ENCODE data around the gene PRRT4. TPM values are rescaled to one million over a fixed set of nuclear protein-coding genes. Genes with fewer than 3 reads are reported as not detected.
A peak's percentile ranks its signal among the peaks of the same experiment; 100 is the strongest.

Gene PRRT4
- total RNA-seq, 4 donors from 2014 or later, result 0.42 to 1.8 (median 0.78) TPM; not detected in 1

GRCh38 chr7:128407751-128408708 is 46.5 kb upstream of the PRRT4 start:
- Histone ChIP-seq H3K4me3 (peak overlapping the region; percentile 63 to 91 (median 71)), H3K9me3 (no peaks in the 10 kb centered on the region), H3K27me3 (no peaks in the 10 kb centered on the region), H3K27ac (replicated peaks in 1 of 4) (peak overlapping the region; percentile 89 to 97 (median 92)), H3K36me3 (peaks cover 0 to 8% (median 4%) of the 10 kb centered on the region in 4 donors), H3K4me1 (peaks cover 52 to 68% (median 62%) of the 10 kb centered on the region in 4 donors)
- TF ChIP-seq POLR2AphosphoS5 (IDR thresholded peaks at IDR 0.05) (peak in 1 of 2 donors; percentile 8), POLR2A (IDR thresholded peaks at IDR 0.05; ENCODE audit: low read depth) (no peak), EP300 (IDR thresholded peaks at IDR 0.05) (no peak), CTCF (IDR thresholded peaks at IDR 0.05) (no peak)
- DNase-seq (ENCODE audit: extremely low spot score), result no peak
- intact Hi-C loops (cut with DNase I), result loop anchor here (10.0 kb wide), 1 partner anchor 47 kb away; the partner anchor contains the start of gene HILPDA
- WGBS, result 58% methylated on average over 11 of the region's 11 CpGs

GRCh38 chr7:128407233-128407589 is 45.7 kb upstream of the PRRT4 start:
- peak overlapping the region; percentile 89 to 97 (median 92) for H3K27ac ChIP-seq (replicated peaks in 1 of 4)
- no peaks in the 10 kb centered on the region for H3K27me3 ChIP-seq
- H3K36me3 ChIP-seq, result peaks cover 0 to 13% (median 9%) of the 10 kb centered on the region in 4 donors
- TF ChIP-seq EP300 (IDR thresholded peaks at IDR 0.05), result no peak
- no peak for TF ChIP-seq POLR2AphosphoS5 (IDR thresholded peaks at IDR 0.05)
- no peak for TF ChIP-seq CTCF (IDR thresholded peaks at IDR 0.05)
- TF ChIP-seq POLR2A (IDR thresholded peaks at IDR 0.05; ENCODE audit: low read depth), result no peak
- H3K4me3 ChIP-seq, result no peak overlapping the region
- intact Hi-C loops (cut with DNase I), result loop anchor here (10.0 kb wide), 1 partner anchor 48 kb away; the partner anchor contains the start of gene HILPDA
- no CpG with 5 or more reads among the region's 7 CpGs for WGBS
- no peak for DNase-seq (ENCODE audit: extremely low spot score)
- H3K4me1 ChIP-seq, result peaks cover 52 to 68% (median 62%) of the 10 kb centered on the region in 4 donors
- H3K9me3 ChIP-seq, result no peaks in the 10 kb centered on the region

- 79% methylated on average over 8 of the region's 17 CpGs for WGBS
- no peak for DNase-seq (ENCODE audit: extremely low spot score)
- H3K9me3 ChIP-seq, result no peaks in the 10 kb centered on the region
- intact Hi-C loops (cut with DNase I), result loop anchor here (10.0 kb wide), 1 partner anchor 48 kb away; the partner anchor contains the start of gene HILPDA
- H3K27ac ChIP-seq (replicated peaks in 1 of 4), result peak overlapping the region; percentile 89 to 97 (median 92)
- H3K36me3 ChIP-seq, result peaks cover 0 to 19% (median 13%) of the 10 kb centered on the region in 4 donors
- TF ChIP-seq POLR2AphosphoS5 (IDR thresholded peaks at IDR 0.05), result no peak
- H3K27me3 ChIP-seq, result no peaks in the 10 kb centered on the region
- H3K4me3 ChIP-seq, result peak overlapping the region; percentile 72 to 95 (median 80)
- peaks cover 52 to 68% (median 62%) of the 10 kb centered on the region in 4 donors for H3K4me1 ChIP-seq
Measured at GRCh38 chr7:128406314-128407232, 45.1 kb upstream of the PRRT4 start.

GRCh38 chr7:128405471-128406313 is 44.2 kb upstream of the PRRT4 start:
- peaks cover 49 to 61% (median 58%) of the 10 kb centered on the region in 4 donors for H3K4me1 ChIP-seq
- no peaks in the 10 kb centered on the region for H3K9me3 ChIP-seq
- WGBS, result no CpG with 5 or more reads among the region's 107 CpGs
- H3K27me3 ChIP-seq, result no peaks in the 10 kb centered on the region
- DNase-seq (ENCODE audit: extremely low spot score), result no peak
- H3K27ac ChIP-seq (replicated peaks in 1 of 4), result peak overlapping the region; percentile 65 to 97 (median 92)
- peaks cover 4 to 28% (median 21%) of the 10 kb centered on the region in 4 donors for H3K36me3 ChIP-seq
- intact Hi-C loops (cut with DNase I), result loop anchor here (10.0 kb wide), 1 partner anchor 49 kb away; the partner anchor contains the start of gene HILPDA
- H3K4me3 ChIP-seq, result peak overlapping the region; percentile 72 to 95 (median 80)
- no peak for TF ChIP-seq EP300 (IDR thresholded peaks at IDR 0.05)
- no peak for TF ChIP-seq POLR2A (IDR thresholded peaks at IDR 0.05; ENCODE audit: low read depth)
- TF ChIP-seq CTCF (IDR thresholded peaks at IDR 0.05), result no peak
- peak in 1 of 2 donors; percentile 13 for TF ChIP-seq POLR2AphosphoS5 (IDR thresholded peaks at IDR 0.05)
